GM18870 (cell line): Measurements from ENCODE around the gene ATG4C.

Experiments
- ATAC-seq: cut with Tn5 transposase; IDR thresholded peaks from one replicate; pipeline ENCODE4 v1.9.1; 2021; ENCODE audit warnings: moderate library complexity; ENCODE audit not compliant: unreplicated experiment

The ATG4C gene

DNA sequence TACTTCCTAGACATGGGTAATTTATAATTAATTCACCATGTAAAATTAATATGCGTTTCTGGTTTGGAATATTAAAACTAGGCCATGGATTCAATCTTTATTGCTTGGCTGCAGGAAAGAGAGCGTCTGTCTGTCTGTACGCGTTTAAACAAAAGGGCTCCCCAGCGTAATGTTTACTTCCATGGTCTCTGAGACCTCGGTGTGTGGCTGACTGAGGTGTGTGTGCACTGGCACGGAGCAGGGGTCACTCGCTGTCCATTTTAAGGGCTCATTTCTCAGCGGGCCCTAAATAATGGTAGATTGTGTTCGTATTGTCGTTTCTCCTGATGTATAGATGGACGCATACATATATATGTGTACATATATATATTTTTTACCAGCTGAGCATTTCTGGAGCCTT lies 119.6 kb downstream of the ATG4C start:
- no peak for ATAC-seq

DNA sequence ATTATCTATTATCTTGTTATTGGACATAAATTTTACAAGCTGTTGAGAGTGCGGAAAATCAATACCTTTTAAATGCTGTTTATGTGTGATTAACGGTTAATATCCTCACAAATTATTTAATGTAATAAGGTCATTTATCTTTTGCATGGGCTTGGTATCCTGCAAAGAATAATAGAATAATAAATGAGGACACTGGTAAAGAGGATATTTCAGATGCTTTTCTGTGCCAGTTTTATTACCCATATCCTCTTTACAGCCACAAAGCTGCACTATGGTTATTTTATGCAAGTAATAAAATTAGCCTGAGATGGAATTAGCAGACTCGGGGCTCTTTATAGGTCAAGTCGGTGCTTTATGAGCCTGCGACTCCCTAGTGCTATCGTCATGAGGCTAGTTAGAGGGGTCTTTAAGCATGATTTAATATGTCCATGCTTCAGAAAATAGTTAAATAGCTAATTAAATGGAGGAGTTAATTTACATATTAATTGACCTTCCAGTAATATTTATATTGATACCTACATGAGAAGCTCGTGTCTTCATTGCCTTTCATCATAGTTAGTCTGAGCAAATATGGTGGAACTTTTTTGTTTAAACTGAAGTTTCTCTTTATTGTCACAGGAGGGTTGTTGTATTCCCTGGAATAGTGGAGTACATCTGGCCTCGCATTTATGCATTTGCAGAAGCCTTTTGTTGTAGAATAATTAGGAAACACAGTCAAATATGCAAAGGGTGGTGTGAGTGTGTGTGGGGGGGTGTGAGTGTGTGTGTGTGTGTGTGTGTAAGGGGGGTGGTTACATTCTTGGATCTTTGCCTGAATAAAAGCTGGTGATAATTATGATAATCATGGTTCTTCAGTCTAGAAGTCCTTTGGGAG lies 120.3 kb downstream of the ATG4C start:
- no peak for ATAC-seq

GRCh38 chr1:62904856-62905225 lies 120.9 kb downstream of the ATG4C start:
- no peak for ATAC-seq

- no peak for ATAC-seq
Measured at GRCh38 chr1:62905309-62905708, 121.4 kb downstream of the ATG4C start.

GRCh38 chr1:62905872-62906271 lies 121.9 kb downstream of the ATG4C start:
- no peak for ATAC-seq

DNA sequence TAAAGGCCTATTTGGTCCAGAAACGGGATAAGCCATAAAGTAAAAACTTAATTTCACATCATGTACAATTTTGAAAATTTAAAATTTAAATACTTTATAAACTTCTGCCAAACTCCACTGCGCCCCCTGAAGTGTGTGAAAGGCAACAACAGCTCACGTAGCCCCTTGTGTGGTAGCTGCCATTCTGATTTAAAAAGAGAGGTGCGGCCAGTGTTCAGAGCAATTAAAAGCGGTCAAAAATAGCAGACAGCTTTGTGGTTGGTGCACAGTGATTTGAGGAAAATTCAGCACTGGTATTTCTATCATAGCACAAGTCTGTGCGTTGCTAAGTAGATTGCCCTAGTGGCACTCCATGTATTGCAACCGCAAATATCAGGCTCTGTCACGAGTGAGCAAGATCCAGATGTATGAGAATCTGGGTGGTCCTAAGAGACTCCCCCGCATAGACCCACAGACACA lies 122.5 kb downstream of the ATG4C start:
- ATAC-seq, result no peak

DNA sequence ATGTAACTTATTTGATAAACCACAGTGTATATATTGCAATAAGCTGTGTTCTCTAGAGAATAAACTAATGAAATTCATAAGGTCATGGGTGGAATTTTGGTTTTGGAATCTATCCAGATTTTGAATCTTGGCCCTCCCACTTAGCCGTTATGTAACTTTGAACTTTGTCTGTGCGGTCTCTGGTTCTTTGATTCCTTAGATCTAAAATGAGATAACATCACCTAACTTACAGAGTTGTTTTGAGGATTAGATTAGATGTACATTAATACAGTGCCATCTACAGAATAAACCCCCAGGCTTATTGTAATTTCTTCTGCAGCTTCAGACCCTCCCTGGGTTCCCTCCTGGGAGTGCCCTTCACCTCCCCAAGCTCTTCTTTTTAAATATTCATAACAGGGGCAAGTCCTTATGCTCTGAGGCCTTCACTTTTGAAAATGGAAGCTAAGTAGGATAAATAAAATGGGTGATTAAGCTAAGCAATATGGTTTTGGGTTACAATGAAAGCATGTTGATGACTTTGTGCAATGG lies 124.3 kb downstream of the ATG4C start:
- no peak for ATAC-seq

- ATAC-seq, result no peak
Measured at GRCh38 chr1:62912028-62912638, 128.2 kb downstream of the ATG4C start.
